HG03175 (cell line): Measurements from ENCODE around the gene TSEN54.
A peak's percentile ranks its signal among the peaks of the same experiment; 100 is the strongest.
"Not testable (repeated sequence)": the region's sequence is repeated elsewhere in the genome, so short reads cannot be mapped to it uniquely, and the experiment has no call there.

Experiments used
- ATAC-seq: cut with Tn5 transposase; IDR thresholded peaks from one replicate; pipeline ENCODE4 v1.9.1; 2021; ENCODE audit warnings: mild to moderate bottlenecking, moderate library complexity; ENCODE audit not compliant: unreplicated experiment

Gene TSEN54

DNA sequence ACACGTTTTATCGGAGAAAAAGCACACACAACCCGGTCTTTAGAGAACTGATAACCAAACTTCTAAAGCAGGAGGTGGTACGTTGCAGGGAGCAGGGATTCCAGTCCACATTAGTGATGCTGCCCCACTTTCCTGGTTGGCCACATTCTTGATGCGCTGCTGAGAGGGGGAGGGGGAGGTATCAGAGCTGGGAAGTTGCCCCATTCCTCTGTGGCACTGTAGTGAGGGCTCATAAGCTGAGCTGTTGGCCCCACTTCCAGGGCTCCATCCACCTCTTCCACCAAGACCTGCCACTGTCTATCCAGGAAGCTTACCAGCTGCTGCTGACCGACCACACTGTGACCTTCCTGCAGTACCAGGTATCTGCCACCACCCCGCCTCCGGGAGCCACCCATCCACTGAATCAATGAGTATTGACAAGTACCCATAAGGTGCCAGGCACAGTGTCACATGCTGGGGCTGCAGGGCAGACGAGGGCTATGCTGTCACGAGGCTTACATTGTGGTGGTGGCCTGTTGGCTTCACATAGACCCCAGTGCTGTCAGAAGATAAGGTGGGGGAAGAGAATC is 1.1 kb downstream of the TSEN54 start:
- no peak for ATAC-seq

DNA sequence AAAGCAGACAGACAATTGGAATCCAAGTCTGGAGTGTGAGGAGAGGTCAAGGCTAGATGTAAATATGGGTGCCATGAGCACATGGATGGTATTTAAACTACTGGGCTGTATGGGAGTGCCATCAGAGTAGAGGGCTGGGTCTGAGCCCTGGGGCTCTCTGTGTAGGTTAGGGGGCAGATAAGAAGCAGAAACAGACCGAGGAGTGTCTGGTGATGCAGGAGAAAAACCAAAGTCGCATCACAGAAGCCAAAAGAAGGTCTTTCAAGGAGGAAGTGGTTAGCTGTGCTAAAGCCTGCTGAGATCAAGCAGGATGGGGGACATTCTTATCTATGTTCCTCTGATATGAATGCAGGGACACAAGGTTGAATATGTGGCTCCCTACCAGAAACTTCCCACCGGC is 1.9 kb downstream of the TSEN54 start:
- no peak for ATAC-seq

GRCh38 chr17:75518983-75519537 is 2.7 kb downstream of the TSEN54 start:
- no peak for ATAC-seq

DNA sequence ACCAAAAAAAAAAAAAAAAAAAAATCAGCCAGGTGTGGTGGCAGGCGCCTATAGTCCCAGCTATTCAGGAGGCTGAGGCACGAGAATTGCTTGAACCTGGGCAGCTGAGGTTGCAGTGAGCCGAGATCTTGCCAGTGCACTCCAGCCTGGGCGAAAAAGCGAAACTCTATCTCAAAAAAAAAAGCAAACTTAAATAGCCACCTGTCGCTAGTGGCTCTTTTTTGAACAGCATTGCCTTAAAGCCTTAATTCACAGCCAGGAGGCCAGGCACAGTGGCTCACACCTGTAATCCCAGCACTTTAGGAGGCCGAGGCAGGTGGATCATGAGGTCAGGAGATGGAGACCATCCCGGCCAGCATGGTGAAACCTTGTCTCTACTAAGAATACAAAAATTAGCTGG is 4.1 kb downstream of the TSEN54 start:
- not testable (repeated sequence) for ATAC-seq

DNA sequence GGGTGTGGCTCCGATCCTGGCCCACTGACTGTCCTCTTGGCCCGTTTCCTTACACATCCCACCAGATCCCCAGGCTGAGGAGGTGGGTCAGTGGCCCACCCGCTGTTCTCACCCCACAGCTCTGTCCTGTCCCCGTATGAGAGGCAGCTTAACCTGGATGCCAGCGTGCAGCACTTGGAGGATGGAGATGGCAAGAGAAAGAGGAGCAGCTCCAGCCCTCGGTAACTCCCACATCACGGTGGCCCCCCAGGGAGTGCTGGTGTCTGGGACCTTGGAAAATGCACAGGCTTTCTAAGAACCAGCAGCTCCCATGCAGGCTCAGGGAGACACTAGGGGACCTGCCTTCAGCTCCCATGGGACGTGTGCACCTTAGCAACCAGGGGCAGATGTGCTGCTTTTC is 5.0 kb downstream of the TSEN54 start:
- no peak for ATAC-seq

- ATAC-seq, result no peak
These were observed 5.8 kb downstream of the TSEN54 start for GRCh38 chr17:75521951-75522727.

DNA sequence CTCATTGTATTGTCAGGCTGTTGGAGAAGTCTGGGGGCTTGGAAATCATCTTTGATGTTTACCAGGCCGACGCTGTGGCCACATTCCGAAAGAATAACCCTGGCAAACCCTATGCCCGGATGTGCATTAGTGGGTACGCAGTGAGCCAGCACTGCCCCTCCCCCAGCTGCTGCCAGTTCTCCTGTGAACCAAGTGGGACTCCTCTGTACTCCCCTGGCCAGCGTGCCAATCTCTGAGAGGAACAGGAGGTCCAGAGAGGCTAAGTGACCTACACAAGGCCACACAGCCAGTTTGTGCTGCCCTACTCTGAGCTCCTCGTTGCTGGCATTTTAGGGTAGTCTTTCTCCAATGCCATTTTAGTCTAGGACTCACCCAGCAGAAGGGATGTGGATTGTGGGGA is 7.3 kb downstream of the TSEN54 start:
- ATAC-seq, result no peak

DNA sequence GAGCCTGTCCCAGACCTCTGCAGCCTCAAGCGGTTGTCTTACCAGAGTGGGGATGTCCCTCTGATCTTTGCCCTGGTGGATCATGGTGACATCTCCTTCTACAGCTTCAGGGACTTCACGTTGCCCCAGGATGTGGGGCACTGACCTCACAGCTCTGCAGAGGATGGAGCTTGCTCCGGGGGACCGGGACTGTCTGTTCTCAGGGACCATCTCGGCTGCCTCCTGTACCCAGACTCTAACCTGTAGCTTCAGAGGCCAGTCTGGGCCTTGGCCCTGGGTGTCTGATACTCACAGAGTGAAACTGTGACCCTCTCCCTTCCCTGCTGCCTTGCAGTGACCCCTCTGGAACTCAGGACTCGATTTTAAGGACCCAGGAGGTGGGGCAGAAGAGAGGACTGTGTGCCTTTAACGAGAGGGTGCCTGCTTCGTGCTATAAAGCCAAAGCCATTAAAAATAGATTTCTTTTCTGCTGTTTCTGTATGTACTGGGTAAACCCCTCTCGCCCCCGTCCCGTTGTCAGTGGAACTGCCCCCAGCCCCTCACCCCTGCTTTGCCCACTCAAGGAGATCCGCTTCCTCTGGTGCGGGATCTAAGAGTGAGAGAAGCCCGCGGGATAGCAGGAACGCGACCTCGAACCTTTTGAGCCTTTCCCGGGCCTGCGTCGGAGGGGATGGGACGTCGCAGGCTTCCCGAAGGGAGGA is 8.1 kb downstream of the TSEN54 start:
- no peak for ATAC-seq

DNA sequence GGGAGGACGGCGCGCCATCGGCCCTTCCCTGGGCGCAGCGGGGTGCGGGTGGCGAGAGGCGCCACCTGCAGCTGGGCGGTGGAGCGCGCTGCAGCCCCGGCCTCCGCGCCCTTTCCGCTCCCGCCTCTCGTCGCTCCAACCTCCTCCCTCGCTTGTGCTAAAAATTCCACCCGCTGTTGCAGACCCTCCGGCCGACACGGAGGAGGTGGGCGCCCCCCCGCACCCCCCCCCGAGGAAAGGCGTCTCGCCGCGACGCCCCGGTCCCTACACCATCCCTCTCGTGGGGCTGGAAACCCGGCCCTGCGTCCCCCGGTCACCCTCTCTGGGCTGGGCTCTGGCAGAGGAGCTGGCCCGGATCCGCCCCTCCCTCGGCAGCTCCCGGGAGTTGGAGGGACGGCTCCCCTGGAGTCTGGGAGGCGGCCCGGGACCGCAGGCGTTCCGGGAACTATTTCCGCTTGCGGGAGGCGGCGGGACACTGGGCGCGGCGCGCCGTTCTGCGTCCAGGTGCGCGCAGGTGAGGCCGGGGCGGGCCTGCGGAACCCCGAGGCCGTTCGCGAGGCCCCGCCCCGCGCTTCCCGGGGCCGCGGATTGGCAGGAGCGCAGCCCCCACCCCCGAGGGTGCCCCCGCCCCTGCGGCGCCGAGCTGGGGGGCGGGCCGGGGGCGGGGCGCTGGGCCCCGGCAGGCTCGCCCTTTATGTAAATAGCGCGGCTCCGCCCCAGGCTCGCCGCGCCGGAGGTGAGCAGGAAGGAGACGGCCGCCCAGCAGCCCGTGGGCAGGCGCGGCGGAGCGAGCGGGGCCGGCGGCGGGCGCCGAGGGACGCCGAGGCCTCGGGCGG is 8.9 kb downstream of the TSEN54 start, which contains the start of gene LLGL2:
Gene LLGL2, plus strand, starts transcription at position 728 of the 836 bp plus-strand sequence. CDS start 17,730 bp downstream, outside the sequence.
- peak; percentile 85 for ATAC-seq

- no peak for ATAC-seq
These were observed 9.7 kb downstream of the TSEN54 start for GRCh38 chr17:75525806-75526554.

- no peak for ATAC-seq
These were observed 10.4 kb downstream of the TSEN54 start for GRCh38 chr17:75526555-75527270.

DNA sequence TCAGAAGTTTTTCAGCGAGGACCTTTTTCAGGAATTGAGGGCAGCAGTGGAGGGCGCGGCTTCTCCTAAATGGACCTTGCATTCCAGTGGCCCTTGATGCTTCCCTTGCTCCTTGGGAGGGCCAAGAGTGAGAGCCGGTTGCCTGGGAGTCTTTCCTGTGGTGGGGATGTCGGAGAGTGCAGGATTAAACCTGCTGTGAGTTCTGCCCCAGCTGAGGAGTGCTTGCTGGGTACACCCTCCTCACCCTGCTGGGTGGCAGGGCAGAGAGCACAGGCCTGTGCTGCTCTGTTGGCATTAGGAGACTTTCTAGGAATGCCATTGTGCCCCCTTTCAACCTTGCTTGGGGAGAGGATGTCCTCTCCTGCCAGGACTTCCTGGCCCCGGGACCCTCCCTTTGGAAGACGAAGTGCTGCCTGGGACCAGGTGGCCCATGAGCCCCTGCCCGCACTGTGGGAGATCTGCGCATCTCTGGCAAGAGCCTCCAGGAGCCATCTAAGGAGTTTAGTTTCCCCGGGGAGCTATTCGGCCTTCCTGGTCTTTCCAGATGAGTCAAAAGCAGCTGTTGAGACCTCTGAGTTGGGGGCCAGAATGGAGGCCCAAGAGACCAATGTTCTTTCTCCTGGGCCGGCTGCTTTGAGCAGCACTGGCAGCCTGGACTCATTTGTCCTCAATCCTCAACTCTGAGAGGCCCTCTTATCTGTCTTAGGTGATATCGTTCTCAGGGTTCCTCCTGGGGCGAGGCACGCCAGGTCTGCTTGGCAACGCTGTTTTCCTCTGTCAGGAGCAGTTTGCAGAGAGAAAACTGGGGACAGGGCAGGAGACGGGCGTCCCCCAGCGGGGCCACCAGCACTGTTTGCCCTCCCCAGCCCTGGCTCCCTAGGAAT is 14.8 kb downstream of the TSEN54 start:
- ATAC-seq, result no peak

DNA sequence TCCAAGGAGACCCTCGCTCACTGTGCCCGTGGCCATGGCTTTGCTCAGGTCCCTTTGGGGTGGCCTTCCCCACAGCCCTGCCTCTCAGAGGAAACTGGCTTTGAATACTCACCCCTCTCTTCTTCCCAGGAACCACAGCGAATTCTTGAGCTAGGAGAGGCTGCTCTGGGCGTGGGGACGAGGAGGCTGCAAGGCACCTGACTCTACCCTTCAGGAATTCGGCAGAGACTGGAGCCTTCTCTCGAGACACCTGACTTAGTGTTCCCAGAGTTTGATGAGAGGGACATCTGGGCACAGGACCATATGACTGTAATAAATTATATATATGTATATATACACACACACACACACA is 15.4 kb downstream of the TSEN54 start:
- ATAC-seq, result no peak

DNA sequence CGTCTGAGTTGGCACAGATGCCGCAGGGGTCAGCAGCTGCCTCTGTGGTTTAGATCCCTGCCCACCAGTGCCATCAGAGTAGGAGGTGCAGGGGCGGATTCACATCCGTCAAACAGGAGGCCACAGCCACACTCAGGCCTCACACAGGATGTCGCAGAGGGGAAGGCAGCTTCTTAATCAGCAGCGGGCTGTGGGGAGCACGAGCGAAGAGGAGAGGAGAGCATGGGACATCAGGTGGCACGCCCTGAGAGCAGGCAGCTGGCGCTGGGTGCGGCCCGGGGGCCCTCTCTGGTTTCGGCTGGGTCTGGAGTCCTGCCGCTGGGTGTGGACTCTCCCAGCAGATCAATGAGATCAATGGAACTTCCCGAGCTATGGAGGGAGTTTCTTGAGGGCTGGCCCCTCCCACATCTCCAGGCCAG is 18.8 kb downstream of the TSEN54 start:
- ATAC-seq, result peak; percentile 51

DNA sequence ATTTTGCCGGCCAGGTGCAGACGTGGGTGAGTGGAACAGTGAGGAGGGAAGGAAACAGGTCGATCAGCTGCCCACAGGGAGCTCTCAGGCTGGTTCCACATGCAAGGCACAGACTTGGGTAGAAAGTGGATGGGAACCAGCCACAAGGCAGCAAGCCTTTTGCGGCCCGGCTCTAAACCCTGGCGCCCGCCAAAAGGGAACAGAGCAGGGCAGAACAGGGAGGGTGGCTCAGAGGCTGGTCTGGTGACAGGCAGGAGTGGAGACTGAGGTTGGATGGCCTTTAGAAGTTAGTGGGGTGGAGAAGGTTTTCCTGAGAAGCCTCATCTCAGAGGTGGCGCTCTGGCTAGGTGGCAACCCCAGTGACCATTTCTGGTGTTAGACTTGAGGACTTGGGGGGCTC is 19.5 kb downstream of the TSEN54 start:
- ATAC-seq, result no peak

GRCh38 chr17:75536366-75536765 is 20.0 kb downstream of the TSEN54 start:
- ATAC-seq, result no peak

DNA sequence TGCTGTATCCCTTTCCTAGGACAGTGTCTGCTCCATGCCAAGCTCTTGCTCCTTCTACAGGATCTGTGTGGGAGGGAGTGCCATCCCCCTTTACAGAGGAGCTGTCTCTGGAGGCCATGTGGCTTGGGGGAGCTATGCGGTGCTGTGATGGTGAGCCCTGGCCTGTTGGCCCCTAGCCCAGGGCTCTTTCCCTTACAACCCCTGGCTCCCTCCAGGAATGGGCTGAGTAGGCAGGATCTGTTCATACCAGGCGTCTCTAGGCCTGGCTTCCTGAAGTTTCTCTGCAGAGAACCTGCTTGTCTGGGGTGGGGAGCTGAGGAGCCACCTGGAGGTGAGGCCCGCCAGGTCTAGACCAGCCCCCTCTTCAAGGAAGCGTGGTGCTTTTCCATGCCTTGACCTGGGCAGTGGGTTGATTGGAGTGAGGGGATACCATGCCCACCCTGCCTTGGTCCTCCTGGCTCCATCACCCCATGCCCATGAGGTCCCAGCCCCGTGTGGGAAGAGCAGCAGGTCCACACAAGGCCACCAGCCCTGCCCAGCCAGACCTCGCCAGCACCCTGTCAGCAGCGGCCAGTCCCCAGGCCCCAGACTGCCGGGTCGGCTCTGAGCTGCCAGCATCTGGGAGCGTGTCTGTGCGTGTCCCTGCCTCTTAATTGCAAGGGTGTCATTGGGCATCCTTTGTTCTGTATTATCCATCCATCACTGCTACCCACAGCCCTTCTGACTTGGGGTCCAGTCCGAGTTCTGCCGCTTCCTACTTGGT is 23.8 kb downstream of the TSEN54 start:
- no peak for ATAC-seq
